Fibroblast of upper back skin (primary cell): Measurements from ENCODE around the gene PRODH.
A peak's percentile ranks its signal among the peaks of the same experiment; 100 is the strongest.
"Not testable (repeated sequence)": the region's sequence is repeated elsewhere in the genome, so short reads cannot be mapped to it uniquely, and the experiment has no call there.

ENCODE experiments used
- DNase-seq: peaks from one replicate; pipeline ENCODE4 v3.0.0-alpha.2; 2013

Gene PRODH

GRCh38 chr22:18935889-18936529 lies at the start of gene PRODH:
Gene PRODH (minus strand): TSS chr22:18936293. CDS start chr22:18936287, 6 bp downstream.
- no peak for DNase-seq

GRCh38 chr22:18985780-18986179 lies 49.7 kb upstream of the PRODH start:
- DNase-seq = no peak

- DNase-seq = no peak
Measured at GRCh38 chr22:18984564-18984963, 48.5 kb upstream of the PRODH start.

GRCh38 chr22:18983120-18983651 lies 47.1 kb upstream of the PRODH start:
- DNase-seq = no peak

- no peak for DNase-seq
Measured at GRCh38 chr22:18980829-18981228, 44.7 kb upstream of the PRODH start.

- DNase-seq = no peak
Measured at GRCh38 chr22:18979957-18980356, 43.9 kb upstream of the PRODH start.

GRCh38 chr22:18978506-18978905 lies 42.4 kb upstream of the PRODH start:
- no peak for DNase-seq

GRCh38 chr22:18977824-18978425 lies 41.8 kb upstream of the PRODH start:
- no peak for DNase-seq

GRCh38 chr22:18976197-18976751 lies 40.2 kb upstream of the PRODH start:
- DNase-seq = no peak

- no peak for DNase-seq
Measured at GRCh38 chr22:18975434-18976196, 39.5 kb upstream of the PRODH start.

- no peak for DNase-seq
Measured at GRCh38 chr22:18974477-18975180, 38.5 kb upstream of the PRODH start.

GRCh38 chr22:18973264-18974031 lies 37.4 kb upstream of the PRODH start:
- DNase-seq = no peak

GRCh38 chr22:18972591-18972990 lies 36.5 kb upstream of the PRODH start:
- DNase-seq = not testable (repeated sequence)

- DNase-seq = not testable (repeated sequence)
Measured at GRCh38 chr22:18972029-18972428, 35.9 kb upstream of the PRODH start.

- no peak for DNase-seq
Measured at GRCh38 chr22:18971321-18971751, 35.2 kb upstream of the PRODH start.

- DNase-seq = no peak
Measured at GRCh38 chr22:18970948-18971315, 34.8 kb upstream of the PRODH start.

- no peak for DNase-seq
Measured at GRCh38 chr22:18970176-18970947, 34.3 kb upstream of the PRODH start.

GRCh38 chr22:18969158-18969942 lies 33.3 kb upstream of the PRODH start:
- DNase-seq = not testable (repeated sequence)

- peak; percentile 22 for DNase-seq
Measured at GRCh38 chr22:18968011-18968749, 32.1 kb upstream of the PRODH start.
